H9 (cell line): ENCODE results near the gene ARFGEF3. TPM values are rescaled to one million over a fixed set of nuclear protein-coding genes. Genes with fewer than 3 reads are reported as not detected.

Experiments
- DNase-seq: peaks from one replicate; pipeline ENCODE4 v3.0.0-alpha.2; 2017
- H2AFZ ChIP-seq: one replicate; pipeline ENCODE4 v1.6.1; 2013; ENCODE audit warnings: mild to moderate bottlenecking, low read length, control low read depth, moderate library complexity
- H2AK5ac ChIP-seq: 2 replicates; pipeline ENCODE4 v1.6.1; 2013; ENCODE audit warnings: low read length, control low read depth, mixed read lengths; ENCODE audit not compliant: insufficient read length
- H2BK120ac ChIP-seq: one replicate; pipeline ENCODE4 v1.6.1; 2013; ENCODE audit warnings: low read depth, mild to moderate bottlenecking, low read length, control low read depth, inconsistent platforms; ENCODE audit not compliant: poor library complexity, severe bottlenecking
- H2BK12ac ChIP-seq: 2 replicates; pipeline ENCODE4 v1.6.1; 2013; ENCODE audit warnings: low read length, control low read depth, mixed read lengths, low read depth; ENCODE audit not compliant: insufficient read length
- H2BK15ac ChIP-seq: 2 replicates; pipeline ENCODE4 v1.6.1; 2013; ENCODE audit warnings: low read depth, low read length, control low read depth
- H2BK20ac ChIP-seq: one replicate; pipeline ENCODE4 v1.6.1; 2013; ENCODE audit warnings: low read depth, mild to moderate bottlenecking, low read length, control low read depth, inconsistent platforms; ENCODE audit not compliant: poor library complexity, severe bottlenecking
- H2BK5ac ChIP-seq: 2 replicates; pipeline ENCODE4 v1.6.1; 2013; ENCODE audit warnings: low read length, control low read depth, mixed read lengths; ENCODE audit not compliant: insufficient read length
- H3K14ac ChIP-seq: 2 replicates; pipeline ENCODE4 v1.6.1; 2013; ENCODE audit warnings: low read length, control low read depth; ENCODE audit not compliant: insufficient read depth
- H3K18ac ChIP-seq: 2 replicates; pipeline ENCODE4 v1.6.1; 2013; ENCODE audit warnings: low read depth, mild to moderate bottlenecking, mixed read lengths, low read length, control low read depth; ENCODE audit not compliant: insufficient read length
- H3K23ac ChIP-seq: 2 replicates; pipeline ENCODE4 v1.6.1; 2013; ENCODE audit warnings: low read length, control low read depth, mixed read lengths, low read depth; ENCODE audit not compliant: insufficient read length
- H3K23me2 ChIP-seq: 2 replicates; pipeline ENCODE4 v1.6.1; 2013; ENCODE audit warnings: low read depth, mild to moderate bottlenecking, mixed read lengths, low read length, control low read depth; ENCODE audit not compliant: insufficient read length, poor library complexity, severe bottlenecking
- H3K27ac ChIP-seq: 2 replicates; pipeline ENCODE4 v1.5.1; 2013; ENCODE audit warnings: low read length, control low read depth, mixed read lengths, low read depth; ENCODE audit not compliant: insufficient read length
- H3K27me3 ChIP-seq: 2 replicates; pipeline ENCODE4 v1.6.1; 2013; ENCODE audit warnings: low read length, control low read depth, inconsistent platforms; ENCODE audit not compliant: insufficient read depth
- H3K4ac ChIP-seq: 2 replicates; pipeline ENCODE4 v1.6.1; 2013; ENCODE audit warnings: low read depth, mild to moderate bottlenecking, control low read depth, inconsistent platforms, low read length, moderate library complexity
- H3K4me1 ChIP-seq: 2 replicates; pipeline ENCODE4 v1.6.1; 2013; ENCODE audit warnings: low read length, control low read depth, inconsistent platforms; ENCODE audit not compliant: insufficient read depth
- H3K4me2 ChIP-seq: 2 replicates; pipeline ENCODE4 v1.6.1; 2013; ENCODE audit warnings: low read length, control low read depth, mixed read lengths; ENCODE audit not compliant: insufficient read length, insufficient read depth
- H3K56ac ChIP-seq: 2 replicates; pipeline ENCODE4 v1.6.1; 2013; ENCODE audit warnings: low read depth, mild to moderate bottlenecking, mixed read lengths, low read length, control low read depth; ENCODE audit not compliant: insufficient read length
- H3K79me1 ChIP-seq: 2 replicates; pipeline ENCODE4 v1.6.1; 2013; ENCODE audit warnings: low read depth, mild to moderate bottlenecking, moderate library complexity, low read length, control low read depth, inconsistent platforms; ENCODE audit not compliant: insufficient read depth, poor library complexity, severe bottlenecking
- H3K79me2 ChIP-seq: 2 replicates; pipeline ENCODE4 v1.6.1; 2013; ENCODE audit warnings: low read length, control low read depth, inconsistent platforms; ENCODE audit not compliant: insufficient read depth
- H3K9ac ChIP-seq: 2 replicates; pipeline ENCODE4 v1.6.1; 2013; ENCODE audit warnings: low read length, control low read depth, mixed read lengths; ENCODE audit not compliant: insufficient read length; ENCODE audit errors: extremely low read depth
- H3K9me3 ChIP-seq: one replicate; pipeline ENCODE4 v1.6.1; 2013; ENCODE audit warnings: low read depth, low read length, inconsistent platforms; ENCODE audit not compliant: control insufficient read depth
- H3T11ph ChIP-seq: one replicate; pipeline ENCODE4 v1.6.1; 2013; ENCODE audit warnings: mild to moderate bottlenecking, low read length, control low read depth, inconsistent platforms
- H4K20me1 ChIP-seq: one replicate; pipeline ENCODE4 v1.6.1; 2013; ENCODE audit not compliant: control insufficient read depth, insufficient read length, insufficient read depth
- H4K5ac ChIP-seq: 2 replicates; pipeline ENCODE4 v1.6.1; 2013; ENCODE audit warnings: low read depth, mild to moderate bottlenecking, mixed read lengths, low read length, control low read depth; ENCODE audit not compliant: insufficient read length
- H4K8ac ChIP-seq: replicated peaks from 2 replicates; pipeline ENCODE4 v1.6.1; 2013; ENCODE audit warnings: low read length, control low read depth, mixed read lengths, low read depth; ENCODE audit not compliant: insufficient read length
- H4K91ac ChIP-seq: 2 replicates; pipeline ENCODE4 v1.6.1; 2013; ENCODE audit warnings: low read depth, mild to moderate bottlenecking, moderate library complexity, mixed read lengths, low read length, control low read depth; ENCODE audit not compliant: insufficient read length
- H3K27ac Mint-ChIP-seq, 3 experiments: 2 replicates in 2 of 3; 3 replicates in 1 of 3; pipeline ENCODE4 v1.8.0; 2020 to 2021; ENCODE audit warnings: mixed read lengths in 3 of 3, mild to moderate bottlenecking in 1 of 3, moderate library complexity in 1 of 3
- H3K27me3 Mint-ChIP-seq: 2 replicates; pipeline ENCODE4 v1.8.0; 2021; ENCODE audit warnings: low read depth, mild to moderate bottlenecking, moderate library complexity, mixed read lengths
- H3K36me3 Mint-ChIP-seq, 3 experiments: 2 replicates in 2 of 3; 3 replicates in 1 of 3; pipeline ENCODE4 v1.8.0; 2020 to 2021; ENCODE audit warnings: low read depth in 3 of 3, mixed read lengths in 3 of 3; ENCODE audit not compliant: insufficient read depth in 1 of 3
- H3K4me1 Mint-ChIP-seq, 2 experiments: 2 replicates each; pipeline ENCODE4 v1.8.0; 2020; ENCODE audit warnings: mixed read lengths in 2 of 2
- H3K4me3 Mint-ChIP-seq, 2 experiments: 2 replicates in 1 of 2; 3 replicates in 1 of 2; pipeline ENCODE4 v1.8.0; 2020 to 2021; ENCODE audit warnings: mild to moderate bottlenecking in 2 of 2, mixed read lengths in 2 of 2, moderate library complexity in 1 of 2
- H3K9me3 Mint-ChIP-seq, 2 experiments: 2 replicates in 1 of 2; 3 replicates in 1 of 2; pipeline ENCODE4 v1.8.0; 2020; ENCODE audit warnings: mild to moderate bottlenecking in 2 of 2, mixed read lengths in 2 of 2, moderate library complexity in 1 of 2
- CTCF ChIP-seq: fragments of 200-600 bp; sonication (generic); conservative IDR thresholded peaks from 3 replicates; pipeline ENCODE4 v1.8.0; 2021; ENCODE audit warnings: antibody characterized with exemption, mild to moderate bottlenecking
- WGBS: extraction: QIAGEN DNeasy Blood & Tissue Kit; methylation state at CpG from one replicate; pipeline ENCODE4 v1.1.7; 2013; ENCODE audit warnings: missing lambda C conversion rate, low lambda C conversion rate, mixed read lengths; ENCODE audit not compliant: insufficient read length; ENCODE audit errors: extremely low coverage; 5-methylcytosine and 5-hydroxymethylcytosine counted together
- total RNA-seq: library from RNA; stranded (reverse); gene quantifications from 2 replicates; pipeline ENCODE4 v1.2.1, GENCODE V29; 2021

ARFGEF3 gene
- total RNA-seq, 1 experiment from 2014 or later: 13.7 TPM

GRCh38 chr6:138258197-138258596, 96.5 kb downstream of the ARFGEF3 start:
- no peak overlapping the region for H3K4me3 Mint-ChIP-seq
- H3K27ac Mint-ChIP-seq: no peak overlapping the region; a peak in 1 of 7 replicates
- no peak overlapping the region for H3K27ac ChIP-seq

More at GRCh38 chr6:138258197-138258596, 96.5 kb downstream of the ARFGEF3 start:
- no peaks in the 10 kb centered on the region for H3K27me3 ChIP-seq
- H2BK20ac ChIP-seq: no peak overlapping the region
- H3K79me1 ChIP-seq: no peaks in the 10 kb centered on the region
- no peaks in the 10 kb centered on the region for H4K20me1 ChIP-seq
- no peak for DNase-seq
- no peak overlapping the region for H2AFZ ChIP-seq
- no peaks in the 10 kb centered on the region for H3K9me3 ChIP-seq
- no peaks in the 10 kb centered on the region for H3K4me1 ChIP-seq
- H2BK12ac ChIP-seq: no peak overlapping the region
- H3T11ph ChIP-seq: no peak overlapping the region
- H2AK5ac ChIP-seq: no peak overlapping the region
- H3K9me3 Mint-ChIP-seq: no peaks in the 10 kb centered on the region
- H3K56ac ChIP-seq: no peak overlapping the region
- H3K23ac ChIP-seq: no peak overlapping the region
- H4K8ac ChIP-seq: no peak overlapping the region
- no peaks in the 10 kb centered on the region for H3K23me2 ChIP-seq
- peaks cover 6 to 27% (median 27%) of the 10 kb centered on the region in 3 experiments; a peak in 6 of 7 replicates for H3K36me3 Mint-ChIP-seq
- H3K4ac ChIP-seq: no peak overlapping the region
- no peak overlapping the region for H2BK120ac ChIP-seq
- WGBS: no CpG with 5 or more reads among the region's 6 CpGs
- no peak for TF ChIP-seq CTCF
- no peak overlapping the region for H4K5ac ChIP-seq
- no peak overlapping the region for H2BK15ac ChIP-seq
- H3K18ac ChIP-seq: no peak overlapping the region
- H3K27me3 Mint-ChIP-seq: no peaks in the 10 kb centered on the region
- no peak overlapping the region for H3K14ac ChIP-seq
- no peak overlapping the region for H3K4me2 ChIP-seq
- H3K79me2 ChIP-seq: no peaks in the 10 kb centered on the region
- H2BK5ac ChIP-seq: no peak overlapping the region
- no peaks in the 10 kb centered on the region for H3K4me1 Mint-ChIP-seq
- H3K9ac ChIP-seq: no peak overlapping the region
- no peak overlapping the region for H4K91ac ChIP-seq
